HCT116 (cell line): ENCODE data around the gene DENND4C. TPM values are rescaled to one million over a fixed set of nuclear protein-coding genes. Genes with fewer than 3 reads are reported as not detected.

Experiments
- ATAC-seq: fragments of 200-7000 bp; cut with Tn5 transposase; 2 replicates; pipeline ENCODE4 v1.9.1; 2020; ENCODE audit warnings: mild to moderate bottlenecking, moderate library complexity
- BruUV-seq: library from RNA; stranded (reverse); fragments of 400-500 nt; replicated peaks from 2 replicates; lab custom pipeline; 2021; lab: Mats Ljungman, UMichigan
- CTCF ChIA-PET: fragments of 300-600 bp; sonication (Branson Sonifier 250); formaldehyde crosslinking; loops from one replicate; lab custom pipeline; 2021; ENCODE audit warnings: antibody characterized with exemption; lab: Charles Lee
- POLR2A ChIA-PET: fragments of 300-600, 350-600 bp; sonication (Branson Sonifier 250); formaldehyde crosslinking; loops from one replicate; lab custom pipeline; 2021; ENCODE audit warnings: antibody characterized with exemption; lab: Charles Lee
- RAD21 ChIA-PET, 2 experiments: fragments of 300-600 bp; sonication (Branson Sonifier 250); formaldehyde crosslinking; loops; one replicate each; lab custom pipeline; 2023; ENCODE audit warnings: low total read pairs in 2 of 2; ENCODE audit not compliant: uncharacterized antibody in 2 of 2, unreplicated experiment in 2 of 2, low non-redundant PET in 1 of 2; lab: Charles Lee
- DNase-seq: peaks from one replicate; pipeline ENCODE4 v3.0.0-alpha.2; 2010; ENCODE audit warnings: low read depth, low spot score
- H2AFZ ChIP-seq: fragments of 200-600 bp; shearing (Covaris generic), sonication (generic); 2 replicates; pipeline ENCODE4 v1.6.1; 2017; ENCODE audit warnings: low read depth, mixed run types, mixed read lengths, antibody characterized with exemption, low read length; ENCODE audit not compliant: poor library complexity, severe bottlenecking
- H3K27ac ChIP-seq: 2 replicates; pipeline ENCODE4 v1.5.1; 2012; ENCODE audit warnings: low read depth, low read length
- H3K27me3 ChIP-seq: fragments of 200-600 bp; sonication (generic); 2 replicates; pipeline ENCODE4 v1.6.1; 2016; ENCODE audit warnings: mixed run types, low read length, mixed read lengths; ENCODE audit not compliant: insufficient read depth
- H3K36me3 ChIP-seq, 2 experiments: fragments of 200-500 bp in 1 of 2; fragments of 200-600 bp in 1 of 2; sonication (Bioruptor generic) in 1 of 2; sonication (generic) in 1 of 2; 2 replicates each; pipeline versions ENCODE4 v1.5.1 to v1.6.1; 2014 to 2016; ENCODE audit warnings: low read length in 2 of 2, inconsistent platforms in 1 of 2, mixed read lengths in 1 of 2, mixed run types in 1 of 2; ENCODE audit not compliant: insufficient read depth in 2 of 2, control insufficient read depth in 1 of 2
- H3K4me1 ChIP-seq, 2 experiments: fragments of 200-600 bp in 1 of 2; sonication (generic) in 1 of 2; 2 replicates each; pipeline versions ENCODE4 v1.5.1 to v1.6.1; 2012 to 2017; ENCODE audit warnings: low read length in 2 of 2, inconsistent platforms in 1 of 2, mild to moderate bottlenecking in 1 of 2, mixed read lengths in 1 of 2, mixed run types in 1 of 2, moderate library complexity in 1 of 2; ENCODE audit not compliant: insufficient read depth in 2 of 2, control insufficient read depth in 1 of 2
- H3K4me2 ChIP-seq: fragments of 200-600 bp; sonication (generic); 2 replicates; pipeline ENCODE4 v1.6.1; 2017; ENCODE audit warnings: mixed run types, low read length, mixed read lengths
- H3K4me3 ChIP-seq, 2 experiments: fragments of 200-600 bp in 1 of 2; sonication (generic) in 1 of 2; replicated peaks in 1 of 2; 2 replicates each; pipeline ENCODE4 v1.5.1; 2011 to 2016; ENCODE audit warnings: low read length in 2 of 2, control low read depth in 1 of 2, low read depth in 1 of 2, mild to moderate bottlenecking in 1 of 2, mixed read lengths in 1 of 2, mixed run types in 1 of 2
- H3K79me2 ChIP-seq: fragments of 200-600 bp; sonication (generic); 2 replicates; pipeline ENCODE4 v1.6.1; 2017; ENCODE audit warnings: mild to moderate bottlenecking, mixed run types, low read length, moderate library complexity, mixed read lengths; ENCODE audit not compliant: insufficient read depth
- H3K9ac ChIP-seq: fragments of 200-600 bp; sonication (generic); 2 replicates; pipeline ENCODE4 v1.6.1; 2016; ENCODE audit warnings: low read length, mixed read lengths
- H3K9me2 ChIP-seq: fragments of 200-600 bp; sonication (generic), shearing (Covaris generic); 2 replicates; pipeline ENCODE4 v1.6.1; 2017; ENCODE audit warnings: mixed run types, mild to moderate bottlenecking, moderate library complexity; ENCODE audit not compliant: insufficient read depth
- H3K9me3 ChIP-seq, 2 experiments: fragments of 200-500 bp in 1 of 2; fragments of 200-600 bp in 1 of 2; sonication (Bioruptor generic) in 1 of 2; sonication (generic) in 1 of 2; 2 replicates each; pipeline ENCODE4 v1.6.1; 2014 to 2017; ENCODE audit warnings: low read length in 2 of 2, mixed read lengths in 2 of 2, inconsistent platforms in 1 of 2, low read depth in 1 of 2, mild to moderate bottlenecking in 1 of 2, mixed run types in 1 of 2, moderate library complexity in 1 of 2; ENCODE audit not compliant: control insufficient read depth in 1 of 2, insufficient read depth in 1 of 2
- H4K20me1 ChIP-seq: fragments of 200-600 bp; sonication (generic), shearing (Covaris generic); 2 replicates; pipeline ENCODE4 v1.6.1; 2017; ENCODE audit warnings: mixed run types, mild to moderate bottlenecking, moderate library complexity; ENCODE audit not compliant: insufficient read depth
- CBX3 ChIP-seq: IDR thresholded peaks from 2 replicates; pipeline ENCODE4 v1.6.1; 2012; ENCODE audit warnings: low read depth
- CTCF ChIP-seq, 3 experiments: fragments of 200-600 bp in 1 of 3; sonication (generic) in 1 of 3; IDR thresholded peaks in 2 of 3; conservative IDR thresholded peaks in 1 of 3; 2 replicates each; pipeline ENCODE4 v1.5.1; 2012 to 2017; ENCODE audit warnings: low read depth in 2 of 3, low read length in 2 of 3, antibody characterized with exemption in 1 of 3, borderline replicate concordance in 1 of 3, control low read depth in 1 of 3, mild to moderate bottlenecking in 1 of 3, mixed read lengths in 1 of 3, mixed run types in 1 of 3, moderate library complexity in 1 of 3; ENCODE audit not compliant: insufficient read depth in 1 of 3
- EGR1 ChIP-seq: IDR thresholded peaks from 2 replicates; pipeline ENCODE4 v1.6.1; 2012; ENCODE audit warnings: low read depth
- ELF1 ChIP-seq: IDR thresholded peaks from 2 replicates; pipeline ENCODE4 v1.6.1; 2012; ENCODE audit warnings: low read depth, borderline replicate concordance
- EZH2 ChIP-seq: fragments of 200-600 bp; sonication (generic); IDR thresholded peaks from 2 replicates; pipeline ENCODE4 v1.6.1; 2017; ENCODE audit warnings: antibody characterized with exemption, mixed run types
- JUND ChIP-seq: IDR thresholded peaks from 2 replicates; pipeline ENCODE4 v1.6.1; 2012
- POLR2AphosphoS5 ChIP-seq: IDR thresholded peaks from 2 replicates; pipeline ENCODE4 v1.6.1; 2011; ENCODE audit warnings: mild to moderate bottlenecking, low read depth, low read length, moderate library complexity
- RAD21 ChIP-seq: IDR thresholded peaks from 2 replicates; pipeline ENCODE4 v1.6.1; 2012; ENCODE audit warnings: low read depth, mild to moderate bottlenecking
- SIN3A ChIP-seq: IDR thresholded peaks from 2 replicates; pipeline ENCODE4 v1.6.1; 2012; ENCODE audit warnings: low read depth
- SP1 ChIP-seq: IDR thresholded peaks from 2 replicates; pipeline ENCODE4 v1.6.1; 2012; ENCODE audit warnings: low read depth
- SRF ChIP-seq: IDR thresholded peaks from 2 replicates; pipeline ENCODE4 v1.6.1; 2012; ENCODE audit warnings: low read depth
- TCF7L2 ChIP-seq: IDR thresholded peaks from 2 replicates; pipeline ENCODE4 v1.7.0; 2011; ENCODE audit warnings: borderline replicate concordance, inconsistent platforms; ENCODE audit not compliant: insufficient read depth, insufficient read length; ENCODE audit errors: extremely low read depth
- ZFX ChIP-seq: fragments of 450-650 bp; IDR thresholded peaks from 2 replicates; pipeline ENCODE4 v1.6.1; 2017
- ZNF274 ChIP-seq: fragments of 200-500 bp; sonication (Bioruptor generic); IDR thresholded peaks from 2 replicates; pipeline ENCODE4 v1.6.1; 2014; ENCODE audit warnings: mild to moderate bottlenecking, low read depth, low read length, inconsistent platforms
- intact Hi-C: fragments of 100-400 bp; cut with micrococcal nuclease; formaldehyde crosslinking; loops from 2 replicates; pipeline ENCODE4 v1.10.0; 2022
- total RNA-seq: library from RNA; stranded (reverse); gene quantifications from one replicate; pipeline ENCODE4 v1.2.1, GENCODE V29; 2021; ENCODE audit not compliant: unreplicated experiment
- TF ChIP-seq, protein P1 (sequence below): IDR thresholded peaks from 2 replicates; pipeline ENCODE4 v1.6.1; 2012; ENCODE audit warnings: low read depth

DENND4C gene
- total RNA-seq, 1 experiment from 2014 or later: 20.9 TPM

- ChIA-PET POLR2A (no interaction called here), RAD21 (no interaction called here), CTCF (no interaction called here)
- TF ChIP-seq POLR2AphosphoS5: no peak
- TF ChIP-seq EZH2: no peak
- no peak for TF ChIP-seq ZNF274
- TF ChIP-seq EGR1: no peak
- Histone ChIP-seq H3K4me1 (peaks cover 13 to 17% of the 10 kb centered on the region in 2 experiments), H3K4me3 (no peak overlapping the region), H3K27me3 (no peaks in the 10 kb centered on the region), H3K36me3 (no peaks in the 10 kb centered on the region), H3K4me2 (no peak overlapping the region), H3K9me2 (no peaks in the 10 kb centered on the region), H3K9me3 (no peaks in the 10 kb centered on the region), H2AFZ (no peak overlapping the region), H3K27ac (no peak overlapping the region), H4K20me1 (no peaks in the 10 kb centered on the region), H3K79me2 (no peaks in the 10 kb centered on the region), H3K9ac (no peak overlapping the region)
- no peak for ATAC-seq
- intact Hi-C loops: loop anchor here (10.0 kb wide), 1 partner anchor 266 kb away; no protein-coding TSS in a partner anchor
- BruUV-seq: no TSS peak
- DNase-seq: no peak
Measured at GRCh38 chr9:19188771-19189170, 41.7 kb upstream of the DENND4C start.

DNA sequence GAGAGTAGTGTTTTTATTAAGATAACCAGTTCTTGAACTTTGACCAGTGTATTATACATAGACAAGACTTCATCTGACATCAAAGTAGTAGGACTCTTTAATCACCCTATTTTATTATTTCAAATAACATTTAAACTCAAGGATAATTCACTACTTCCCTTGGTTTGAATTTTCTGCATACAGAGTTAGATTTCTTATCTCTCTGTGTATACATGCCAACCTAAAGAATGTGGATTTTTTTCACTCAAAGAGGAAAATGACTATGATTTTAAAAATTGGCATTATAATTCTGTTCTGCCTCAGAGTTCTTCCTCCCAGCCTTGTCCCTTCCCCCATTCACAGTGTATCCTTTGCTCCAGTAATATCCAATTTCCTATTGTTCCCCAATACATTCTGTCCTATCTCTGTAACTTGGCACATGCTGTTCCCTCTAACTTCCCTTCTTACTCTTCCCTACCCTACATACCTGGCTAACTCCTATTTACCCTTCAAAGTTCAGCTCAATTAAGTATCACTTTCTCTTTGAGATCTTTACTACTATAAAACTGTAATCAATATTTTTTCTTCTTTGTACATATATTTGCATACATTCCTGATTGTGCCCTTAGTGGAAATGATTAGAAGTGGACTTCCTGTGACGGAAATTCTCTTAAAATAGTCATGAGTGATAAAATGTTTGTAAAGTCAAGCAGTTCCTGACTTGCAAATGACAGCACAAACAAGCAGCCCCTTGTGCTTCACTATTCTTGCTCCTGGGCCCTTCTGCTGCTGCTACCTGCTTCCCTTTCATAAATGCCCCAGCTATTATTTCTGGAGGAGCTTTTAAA, 38.1 kb upstream of the DENND4C start:
- RAD21 ChIA-PET: no interaction called here
- no TSS peak for BruUV-seq
- H3K4me1 ChIP-seq: no peaks in the 10 kb centered on the region
- no peaks in the 10 kb centered on the region for H3K79me2 ChIP-seq
- DNase-seq (no peak), ATAC-seq (no peak)
- H3K9ac ChIP-seq: no peak overlapping the region
- H3K4me2 ChIP-seq: no peak overlapping the region
- H4K20me1 ChIP-seq: no peaks in the 10 kb centered on the region
- H3K36me3 ChIP-seq: no peaks in the 10 kb centered on the region
- intact Hi-C loops: no loop called here
- no peak overlapping the region for H3K4me3 ChIP-seq
- no peak overlapping the region for H2AFZ ChIP-seq
- H3K27me3 ChIP-seq: no peaks in the 10 kb centered on the region
- POLR2A ChIA-PET: no interaction called here
- H3K27ac ChIP-seq: no peak overlapping the region
- H3K9me2 ChIP-seq: no peaks in the 10 kb centered on the region
- H3K9me3 ChIP-seq: no peaks in the 10 kb centered on the region
- CTCF ChIA-PET: no interaction called here
- TF ChIP-seq ZFX (no peak), JUND (no peak), SP1 (no peak), TCF7L2 (no peak), CBX3 (no peak), POLR2AphosphoS5 (no peak), ELF1 (no peak), SRF (no peak), RAD21 (no peak), SIN3A (no peak), CTCF (IDR thresholded peaks at IDR 0.05 in 2 of 3, conservative IDR thresholded peaks at IDR 0.05 in 1 of 3; ENCODE audit: borderline replicate concordance in 1 of 3, insufficient read depth in 1 of 3, low read depth in 2 of 3, low read length in 2 of 3) (no peak)
- TF ChIP-seq, protein P1, sequence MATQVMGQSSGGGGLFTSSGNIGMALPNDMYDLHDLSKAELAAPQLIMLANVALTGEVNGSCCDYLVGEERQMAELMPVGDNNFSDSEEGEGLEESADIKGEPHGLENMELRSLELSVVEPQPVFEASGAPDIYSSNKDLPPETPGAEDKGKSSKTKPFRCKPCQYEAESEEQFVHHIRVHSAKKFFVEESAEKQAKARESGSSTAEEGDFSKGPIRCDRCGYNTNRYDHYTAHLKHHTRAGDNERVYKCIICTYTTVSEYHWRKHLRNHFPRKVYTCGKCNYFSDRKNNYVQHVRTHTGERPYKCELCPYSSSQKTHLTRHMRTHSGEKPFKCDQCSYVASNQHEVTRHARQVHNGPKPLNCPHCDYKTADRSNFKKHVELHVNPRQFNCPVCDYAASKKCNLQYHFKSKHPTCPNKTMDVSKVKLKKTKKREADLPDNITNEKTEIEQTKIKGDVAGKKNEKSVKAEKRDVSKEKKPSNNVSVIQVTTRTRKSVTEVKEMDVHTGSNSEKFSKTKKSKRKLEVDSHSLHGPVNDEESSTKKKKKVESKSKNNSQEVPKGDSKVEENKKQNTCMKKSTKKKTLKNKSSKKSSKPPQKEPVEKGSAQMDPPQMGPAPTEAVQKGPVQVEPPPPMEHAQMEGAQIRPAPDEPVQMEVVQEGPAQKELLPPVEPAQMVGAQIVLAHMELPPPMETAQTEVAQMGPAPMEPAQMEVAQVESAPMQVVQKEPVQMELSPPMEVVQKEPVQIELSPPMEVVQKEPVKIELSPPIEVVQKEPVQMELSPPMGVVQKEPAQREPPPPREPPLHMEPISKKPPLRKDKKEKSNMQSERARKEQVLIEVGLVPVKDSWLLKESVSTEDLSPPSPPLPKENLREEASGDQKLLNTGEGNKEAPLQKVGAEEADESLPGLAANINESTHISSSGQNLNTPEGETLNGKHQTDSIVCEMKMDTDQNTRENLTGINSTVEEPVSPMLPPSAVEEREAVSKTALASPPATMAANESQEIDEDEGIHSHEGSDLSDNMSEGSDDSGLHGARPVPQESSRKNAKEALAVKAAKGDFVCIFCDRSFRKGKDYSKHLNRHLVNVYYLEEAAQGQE: no peak
